Thyroid gland (tissue), 4 donors: ENCODE results near the gene FANCC. TPM values are rescaled to one million over a fixed set of nuclear protein-coding genes. Genes with fewer than 3 reads are reported as not detected.
A peak's percentile ranks its signal among the peaks of the same experiment; 100 is the strongest.

ENCODE experiments used
- DNase-seq, 2 donors: peaks; one replicate each; pipeline ENCODE4 v3.0.0-alpha.2; 2019
- H3K27ac ChIP-seq, 3 donors: fragments of 200-600 bp; sonication (generic); 1 replicate in 2 of 3; 2 replicates in 1 of 3; pipeline ENCODE4 v1.5.1; 2016 to 2019; ENCODE audit warnings: mild to moderate bottlenecking in 1 of 3, moderate library complexity in 1 of 3
- H3K27me3 ChIP-seq: fragments of 200-600 bp; sonication (generic); one replicate; pipeline ENCODE4 v1.5.1; 2019
- H3K36me3 ChIP-seq, 2 donors: fragments of 200-600 bp; sonication (generic); one replicate each; pipeline ENCODE4 v1.5.1; 2016 to 2019
- H3K4me1 ChIP-seq, 2 donors: fragments of 200-600 bp; sonication (generic); one replicate each; pipeline ENCODE4 v1.5.1; 2017 to 2019
- H3K4me3 ChIP-seq, 3 donors: fragments of 200-600 bp; sonication (generic); replicated peaks in 1 of 3; 1 replicate in 2 of 3; 2 replicates in 1 of 3; pipeline ENCODE4 v1.5.1; 2016; ENCODE audit warnings: mild to moderate bottlenecking in 1 of 3
- H3K9me3 ChIP-seq: fragments of 200-600 bp; sonication (generic); one replicate; pipeline ENCODE4 v1.5.1; 2017
- CTCF ChIP-seq, 6 experiments: fragments of 200-600 bp in 3 of 6; fragments of 450-650 bp in 3 of 6; sonication (generic) in 3 of 6; IDR thresholded peaks; one replicate each; pipeline ENCODE4 v1.5.1; 2016 to 2019; ENCODE audit warnings: antibody characterized with exemption in 6 of 6, mild to moderate bottlenecking in 2 of 6, inconsistent platforms in 1 of 6, moderate library complexity in 1 of 6
- POLR2A ChIP-seq, 2 donors: fragments of 450-650 bp; IDR thresholded peaks; one replicate each; pipeline ENCODE4 v1.6.1; 2017; ENCODE audit warnings: antibody characterized with exemption in 2 of 2, mild to moderate bottlenecking in 2 of 2, moderate library complexity in 1 of 2
- WGBS, 2 donors: methylation state at CpG; one replicate each; pipeline ENCODE4 v1.1.5; 2017; 5-methylcytosine and 5-hydroxymethylcytosine counted together
- intact Hi-C: fragments of 100-400 bp; cut with DNase I; formaldehyde crosslinking; loops from one replicate; pipeline ENCODE4 v1.15.1; 2023
- microRNA counts, 2 donors: library from miRNA; unstranded; fragments of <30 nt; microRNA quantifications; one replicate each; lab custom pipeline; 2016 to 2017
- microRNA-seq: library from miRNA; unstranded; fragments of <30 nt; microRNA quantifications from one replicate; pipeline ENCODE4, GENCODE V29; 2016
- small RNA-seq: library from RNA; depleted of rRNA; stranded (forward); fragments of <200 nt; gene quantifications from one replicate; pipeline ENCODE3, GENCODE V24; 2016
- total RNA-seq, 4 donors: library from RNA; depleted of rRNA; stranded (reverse); fragments of >200 nt; gene quantifications; one replicate each; pipeline ENCODE4 v1.2.3, GENCODE V29; 2016

The FANCC gene
- total RNA-seq, 4 donors from 2014 or later = 13.9 to 15.0 (median 14.2) TPM

DNA sequence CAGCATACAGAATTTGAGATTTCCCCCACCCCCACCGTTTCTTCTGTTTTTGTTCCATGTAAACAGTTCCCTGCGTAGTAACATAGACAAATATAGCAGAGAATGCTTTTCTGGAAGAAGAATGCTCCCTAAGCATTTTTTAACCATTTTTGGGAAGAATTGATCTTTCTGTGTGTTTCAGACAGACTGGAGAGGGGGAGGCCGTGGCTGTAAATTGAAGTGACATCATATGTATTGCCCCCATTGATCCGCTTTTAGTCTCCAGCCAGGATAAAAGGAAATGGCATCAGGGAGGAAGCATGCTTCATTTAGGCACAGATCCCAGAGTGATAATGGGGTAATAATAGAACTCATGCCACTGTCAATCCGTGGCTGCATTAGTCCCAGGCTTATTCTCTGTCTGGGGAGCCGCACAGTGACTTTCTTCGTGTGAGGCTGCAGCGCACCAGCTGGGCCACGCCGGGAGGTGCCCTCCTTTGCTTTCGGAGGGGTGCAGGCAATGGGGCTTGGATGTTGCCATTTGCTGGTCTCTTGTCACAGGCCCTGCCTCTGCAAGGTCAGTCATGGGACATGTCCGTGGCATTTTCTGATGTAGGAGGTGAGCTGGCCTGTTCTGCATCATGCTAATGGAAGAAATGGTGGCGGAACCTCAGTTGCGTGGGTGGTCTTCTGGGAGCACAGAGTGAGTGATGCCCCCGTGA lies 261.5 kb downstream of the FANCC start:
- Histone ChIP-seq H3K27ac (peak overlapping the region in 2 of 3 donors; percentile 60 to 88), H3K4me1 (peaks cover 41 to 70% of the 10 kb centered on the region in 2 donors), H3K9me3 (no peaks in the 10 kb centered on the region), H3K4me3 (no peak overlapping the region), H3K36me3 (no peaks in the 10 kb centered on the region), H3K27me3 (no peaks in the 10 kb centered on the region)
- intact Hi-C loops = no loop called here
- WGBS, 2 donors = 63 to 69% methylated on average over 15 of the region's 15 CpGs
- no peak for DNase-seq
- TF ChIP-seq CTCF (IDR thresholded peaks at IDR 0.05) (no peak), POLR2A (IDR thresholded peaks at IDR 0.05) (no peak)

DNA sequence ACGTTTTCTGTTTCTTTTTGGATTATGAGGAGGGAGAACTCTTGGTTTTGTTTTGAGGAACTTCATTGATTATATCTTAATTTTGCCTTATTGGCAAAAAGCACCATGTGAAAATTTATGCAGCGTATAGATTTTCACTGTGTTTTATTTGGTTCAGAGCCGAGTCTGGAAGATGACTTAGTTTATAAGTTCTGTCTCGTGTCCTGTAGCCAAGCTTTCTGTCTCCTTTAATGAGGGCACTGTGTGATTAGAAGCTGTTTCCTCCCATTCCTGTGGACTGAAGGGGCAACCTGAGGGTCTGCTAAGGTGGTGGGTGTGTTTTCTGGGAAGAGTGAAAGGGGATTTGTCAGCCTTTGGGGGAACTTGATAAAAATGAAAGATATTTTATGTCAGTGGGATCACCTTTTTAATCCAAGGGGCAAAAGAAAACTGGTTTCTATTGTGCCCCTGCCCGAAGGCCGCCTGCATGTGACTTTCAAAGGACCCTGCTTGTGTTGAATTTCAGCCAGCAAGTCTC lies 262.1 kb downstream of the FANCC start:
- H3K27me3 ChIP-seq = no peaks in the 10 kb centered on the region
- H3K4me3 ChIP-seq = no peak overlapping the region
- 13 to 25% methylated on average over 6 of the region's 6 CpGs for WGBS, 2 donors
- H3K27ac ChIP-seq = peak overlapping the region in 2 of 3 donors; percentile 60 to 88
- intact Hi-C loops = no loop called here
- no peaks in the 10 kb centered on the region for H3K9me3 ChIP-seq
- H3K36me3 ChIP-seq = no peaks in the 10 kb centered on the region
- DNase-seq = no peak
- peaks cover 46 to 68% of the 10 kb centered on the region in 2 donors for H3K4me1 ChIP-seq
- TF ChIP-seq POLR2A (IDR thresholded peaks at IDR 0.05) = no peak
- TF ChIP-seq CTCF (IDR thresholded peaks at IDR 0.05) = no peak

- H3K4me1 ChIP-seq = peaks cover 56 to 68% of the 10 kb centered on the region in 2 donors
- H3K4me3 ChIP-seq = no peak overlapping the region
- intact Hi-C loops = no loop called here
- WGBS, 2 donors = 85 to 86% methylated on average over 5 of the region's 5 CpGs
- H3K27ac ChIP-seq = peak overlapping the region in 1 of 3 donors; percentile 4
- no peak for DNase-seq
- no peaks in the 10 kb centered on the region for H3K27me3 ChIP-seq
- no peaks in the 10 kb centered on the region for H3K36me3 ChIP-seq
- TF ChIP-seq POLR2A (IDR thresholded peaks at IDR 0.05) (no peak), CTCF (IDR thresholded peaks at IDR 0.05) (no peak)
- no peaks in the 10 kb centered on the region for H3K9me3 ChIP-seq
Measured at GRCh38 chr9:95053611-95054570, 263.6 kb downstream of the FANCC start.

GRCh38 chr9:95049761-95050160 lies 267.7 kb downstream of the FANCC start:
- DNase-seq = no peak
- intact Hi-C loops = no loop called here
- 35 to 40% methylated on average over 6 of the region's 6 CpGs for WGBS, 2 donors
- H3K27me3 ChIP-seq = no peaks in the 10 kb centered on the region
- H3K4me3 ChIP-seq = no peak overlapping the region
- H3K9me3 ChIP-seq = no peaks in the 10 kb centered on the region
- no peak for TF ChIP-seq CTCF (IDR thresholded peaks at IDR 0.05)
- no peak for TF ChIP-seq POLR2A (IDR thresholded peaks at IDR 0.05)
- peak overlapping the region; percentile 14 to 90 (median 45) for H3K27ac ChIP-seq
- H3K4me1 ChIP-seq = peaks cover 49 to 51% of the 10 kb centered on the region in 2 donors
- no peaks in the 10 kb centered on the region for H3K36me3 ChIP-seq

MicroRNA genes within 50 kb of the gene (microRNA counts, 767-probe panel; counts per million panel counts)
- microRNA hsa-miR-23b-3p (lab: Ali Mortazavi, UCI) (4,215 to 7,780 counts per million in 2 donors), microRNA hsa-miR-27b-3p (lab: Ali Mortazavi, UCI) (3,890 to 7,432 counts per million in 2 donors)

Small RNA genes lying within 50 kb of the gene (microRNA-seq; reads per million reads assigned to microRNA genes)
- gene MIR23B = 59,942 reads per million, percentile 98 among the genes with 10 or more reads in this experiment
- gene MIR24-1 = not detected
- gene MIR27B = 6,911 reads per million, percentile 91 among the genes with 10 or more reads in this experiment
- not detected for gene MIR3074
- not detected for gene MIR6081

Small RNA genes lying within 50 kb of the gene (small RNA-seq; reads per million reads assigned to genes)
- gene MIR23B = 82.6 reads per million, percentile 96 among the genes with 10 or more reads in this experiment
- gene MIR27B = 610 reads per million, percentile 98 among the genes with 10 or more reads in this experiment
- not detected for gene MIR3074
- not detected for gene MIR6081
- gene RNA5SP288 = 55.0 reads per million, percentile 96 among the genes with 10 or more reads in this experiment

Other genes with a start within 250 kb of the FANCC start
- gene PTCH1, start 199.3 kb upstream of the FANCC start, total RNA-seq = 100 to 1,000 TPM in 1 of 4 donors, 10 to 100 TPM in 3; 10.7 to 293 (median 16.3) TPM